ENCODE measurements around the gene SPRR4.

- TF ChIP-seq POLR2A (IDR thresholded peaks at IDR 0.05; ENCODE audit: low read depth, low read length) (no peak), POLR2AphosphoS5 (IDR thresholded peaks at IDR 0.05; ENCODE audit: low read depth, low read length) (no peak), TAF1 (IDR thresholded peaks at IDR 0.05; ENCODE audit: borderline replicate concordance, low read depth, low read length) (no peak)
Measured at GRCh38 chr1:152954436-152954835, 16.0 kb upstream of the SPRR4 start.
